Measurements from ENCODE around the gene ASGR2. TPM values are rescaled to one million over a fixed set of nuclear protein-coding genes. Genes with fewer than 3 reads are reported as not detected.

Gene ASGR2
- polyA plus RNA-seq, 1 donor from 2014 or later, result not detected

- H3F3A ChIP-seq (ENCODE audit: insufficient read depth, low read length, poor library complexity, severe bottlenecking), result no peaks in the 10 kb centered on the region
- no peak overlapping the region for H3K27ac ChIP-seq (ENCODE audit: low read length)
- H4K20me1 ChIP-seq (ENCODE audit: insufficient read depth), result no peaks in the 10 kb centered on the region
- no peak overlapping the region for H2AFZ ChIP-seq (ENCODE audit: low read depth, low read length)
- no peak for TF ChIP-seq MXI1 (conservative IDR thresholded peaks at IDR 0.05; ENCODE audit: poor library complexity, severe bottlenecking)
- TF ChIP-seq CTCF (IDR thresholded peaks at IDR 0.05; ENCODE audit: poor library complexity, severe bottlenecking), result no peak
- TF ChIP-seq RAD21 (conservative IDR thresholded peaks at IDR 0.05), result no peak
- TF ChIP-seq EZH2 (IDR thresholded peaks at IDR 0.05; ENCODE audit: borderline replicate concordance, insufficient read depth, low read length, poor library complexity, severe bottlenecking), result no peak
- no peak for TF ChIP-seq TAF1 (IDR thresholded peaks at IDR 0.05; ENCODE audit: low read depth)
- TF ChIP-seq SMC3 (conservative IDR thresholded peaks at IDR 0.05; ENCODE audit: poor library complexity), result no peak
- TF ChIP-seq POLR2AphosphoS5 (IDR thresholded peaks at IDR 0.05), result no peak
- H3K9ac ChIP-seq (ENCODE audit: low read length), result no peak overlapping the region
- no peak overlapping the region for H3K4me2 ChIP-seq (ENCODE audit: low read length)
- no peak overlapping the region for H3K4me3 ChIP-seq (ENCODE audit: low read length)
- no peaks in the 10 kb centered on the region for H3K36me3 ChIP-seq (ENCODE audit: insufficient read depth, low read length)
- H3K79me2 ChIP-seq (replicated peaks; ENCODE audit: insufficient read depth, low read length), result no peaks in the 10 kb centered on the region
- no peaks in the 10 kb centered on the region for H3K9me2 ChIP-seq (ENCODE audit: insufficient read depth, low read length)
- H3K9me3 ChIP-seq (ENCODE audit: low read length), result no peaks in the 10 kb centered on the region
- no peaks in the 10 kb centered on the region for H3K27me3 ChIP-seq (ENCODE audit: insufficient read depth, low read depth, low read length)
Observed at GRCh38 chr17:7058831-7059447, 55.7 kb downstream of the ASGR2 start.

GRCh38 chr17:7056386-7056785 is 58.2 kb downstream of the ASGR2 start:
- Histone ChIP-seq H3K27me3 (ENCODE audit: insufficient read depth, low read depth, low read length) (no peaks in the 10 kb centered on the region), H2AFZ (ENCODE audit: low read depth, low read length) (no peak overlapping the region), H3K9ac (ENCODE audit: low read length) (no peak overlapping the region), H3K36me3 (ENCODE audit: insufficient read depth, low read length) (no peaks in the 10 kb centered on the region), H3F3A (ENCODE audit: insufficient read depth, low read length, poor library complexity, severe bottlenecking) (no peaks in the 10 kb centered on the region), H3K27ac (ENCODE audit: low read length) (no peak overlapping the region), H3K4me2 (ENCODE audit: low read length) (no peak overlapping the region), H3K9me2 (ENCODE audit: insufficient read depth, low read length) (no peaks in the 10 kb centered on the region), H3K4me3 (ENCODE audit: low read length) (no peak overlapping the region), H4K20me1 (ENCODE audit: insufficient read depth) (no peaks in the 10 kb centered on the region), H3K79me2 (replicated peaks; ENCODE audit: insufficient read depth, low read length) (no peaks in the 10 kb centered on the region), H3K9me3 (ENCODE audit: low read length) (no peaks in the 10 kb centered on the region)
- no peak for TF ChIP-seq REST (IDR thresholded peaks at IDR 0.05; ENCODE audit: borderline replicate concordance)
- no peak for TF ChIP-seq EZH2 (IDR thresholded peaks at IDR 0.05; ENCODE audit: borderline replicate concordance, insufficient read depth, low read length, poor library complexity, severe bottlenecking)
- no peak for TF ChIP-seq TAF1 (IDR thresholded peaks at IDR 0.05; ENCODE audit: low read depth)
- no peak for TF ChIP-seq SMC3 (conservative IDR thresholded peaks at IDR 0.05; ENCODE audit: poor library complexity)
- no peak for TF ChIP-seq CTCF (IDR thresholded peaks at IDR 0.05; ENCODE audit: poor library complexity, severe bottlenecking)
- TF ChIP-seq RAD21 (conservative IDR thresholded peaks at IDR 0.05), result no peak
- no peak for TF ChIP-seq MXI1 (conservative IDR thresholded peaks at IDR 0.05; ENCODE audit: poor library complexity, severe bottlenecking)
- no peak for TF ChIP-seq POLR2AphosphoS5 (IDR thresholded peaks at IDR 0.05)
- no peak for TF ChIP-seq EP300 (conservative IDR thresholded peaks at IDR 0.05; ENCODE audit: poor library complexity, severe bottlenecking)

Small RNA genes lying within 50 kb of the gene (small RNA-seq; reads per million reads assigned to genes)
- gene AC120057.1, result 0 reads per million in 3 experiments

Other genes with a start within 250 kb of the ASGR2 start
- gene ALOX12, start 118.8 kb downstream of the ASGR2 start, polyA plus RNA-seq, result not detected in 2 replicates
- gene RNASEK, start 102.2 kb downstream of the ASGR2 start, polyA plus RNA-seq, result 122 and 136 TPM in 2 replicates
- not detected in 2 replicates for gene BCL6B, start 91.8 kb downstream of the ASGR2 start, polyA plus RNA-seq
- gene SLC16A13, start 78.8 kb downstream of the ASGR2 start, polyA plus RNA-seq, result 0.90 TPM in 1 of 2 replicates, not detected in the other
- not detected in 2 replicates for gene SLC16A11, start 70.7 kb downstream of the ASGR2 start, polyA plus RNA-seq
- not detected in 2 replicates for gene CLEC10A, start 34.6 kb downstream of the ASGR2 start, polyA plus RNA-seq
- 75.6 and 80.2 TPM in 2 replicates for gene ASGR1, start 64.5 kb upstream of the ASGR2 start, polyA plus RNA-seq
- 126 and 145 TPM in 2 replicates for gene DLG4, start 105.0 kb upstream of the ASGR2 start, polyA plus RNA-seq
- 397 and 483 TPM in 2 replicates for gene ACADVL, start 105.1 kb upstream of the ASGR2 start, polyA plus RNA-seq
- 41.1 and 59.2 TPM in 2 replicates for gene DVL2, start 119.7 kb upstream of the ASGR2 start, polyA plus RNA-seq
- gene PHF23, start 124.6 kb upstream of the ASGR2 start, polyA plus RNA-seq, result 55.7 and 60.3 TPM in 2 replicates
- gene GABARAP, start 127.6 kb upstream of the ASGR2 start, polyA plus RNA-seq, result 384 and 512 TPM in 2 replicates
- gene CTDNEP1, start 136.9 kb upstream of the ASGR2 start, polyA plus RNA-seq, result 37.3 and 39.4 TPM in 2 replicates
- 82.7 and 99.5 TPM in 2 replicates for gene ELP5, start 137.4 kb upstream of the ASGR2 start, polyA plus RNA-seq
- 0.27 TPM in 1 of 2 replicates, not detected in the other for gene CLDN7, start 147.7 kb upstream of the ASGR2 start, polyA plus RNA-seq
- not detected in 2 replicates for gene SLC2A4, start 166.9 kb upstream of the ASGR2 start, polyA plus RNA-seq
- 1.8 and 2.1 TPM in 2 replicates for gene YBX2, start 179.8 kb upstream of the ASGR2 start, polyA plus RNA-seq
- gene EIF5A, start 192.8 kb upstream of the ASGR2 start, polyA plus RNA-seq, result 164 and 178 TPM in 2 replicates
- 108 and 116 TPM in 2 replicates for gene GPS2, start 200.5 kb upstream of the ASGR2 start, polyA plus RNA-seq
- 58.4 and 61.0 TPM in 2 replicates for gene NEURL4, start 214.5 kb upstream of the ASGR2 start, polyA plus RNA-seq
- gene ACAP1, start 221.7 kb upstream of the ASGR2 start, polyA plus RNA-seq, result 0.66 and 9.2 TPM in 2 replicates
- 2.8 TPM in 2 replicates for gene KCTD11, start 237.3 kb upstream of the ASGR2 start, polyA plus RNA-seq
- not detected in 2 replicates for gene TMEM95, start 240.3 kb upstream of the ASGR2 start, polyA plus RNA-seq